Nephron progenitor cell (in vitro differentiated cells): ENCODE measurements around the gene CDX1.
A peak's percentile ranks its signal among the peaks of the same experiment; 100 is the strongest.

Experiments used
- DNase-seq: peaks from one replicate; pipeline ENCODE4 v3.0.0; 2021
- H3K27ac Mint-ChIP-seq: 2 replicates; pipeline ENCODE4 v1.8.0; 2021; ENCODE audit warnings: mild to moderate bottlenecking, moderate library complexity, mixed read lengths
- H3K27me3 Mint-ChIP-seq: 2 replicates; pipeline ENCODE4 v1.8.0; 2021; ENCODE audit warnings: mild to moderate bottlenecking, low read depth, mixed read lengths; ENCODE audit not compliant: poor library complexity
- H3K36me3 Mint-ChIP-seq: 2 replicates; pipeline ENCODE4 v1.8.0; 2021; ENCODE audit warnings: low read depth, mixed read lengths
- H3K4me1 Mint-ChIP-seq: 2 replicates; pipeline ENCODE4 v1.8.0; 2021; ENCODE audit warnings: mixed read lengths
- H3K4me3 Mint-ChIP-seq: 2 replicates; pipeline ENCODE4 v1.8.0; 2021; ENCODE audit warnings: mild to moderate bottlenecking, moderate library complexity, mixed read lengths
- H3K9me3 Mint-ChIP-seq: 2 replicates; pipeline ENCODE4 v1.8.0; 2021; ENCODE audit warnings: mild to moderate bottlenecking, moderate library complexity, mixed read lengths
- TF ChIP-seq, protein P1 (sequence below): fragments of 200-600 bp; sonication (generic); IDR thresholded peaks from 2 replicates; pipeline ENCODE4 v1.5.0; 2021; ENCODE audit warnings: antibody characterized with exemption

Gene CDX1

GRCh38 chr5:150144879-150145278, 21.7 kb upstream of the CDX1 start:
- Mint-ChIP-seq H3K27me3 (peaks cover 9% of the 10 kb centered on the region), H3K4me3 (peak overlapping the region; percentile 50), H3K9me3 (no peaks in the 10 kb centered on the region), H3K36me3 (peaks cover 5% of the 10 kb centered on the region), H3K4me1 (peaks cover 88% of the 10 kb centered on the region), H3K27ac (peak overlapping the region; percentile 67)
- TF ChIP-seq, protein P1, sequence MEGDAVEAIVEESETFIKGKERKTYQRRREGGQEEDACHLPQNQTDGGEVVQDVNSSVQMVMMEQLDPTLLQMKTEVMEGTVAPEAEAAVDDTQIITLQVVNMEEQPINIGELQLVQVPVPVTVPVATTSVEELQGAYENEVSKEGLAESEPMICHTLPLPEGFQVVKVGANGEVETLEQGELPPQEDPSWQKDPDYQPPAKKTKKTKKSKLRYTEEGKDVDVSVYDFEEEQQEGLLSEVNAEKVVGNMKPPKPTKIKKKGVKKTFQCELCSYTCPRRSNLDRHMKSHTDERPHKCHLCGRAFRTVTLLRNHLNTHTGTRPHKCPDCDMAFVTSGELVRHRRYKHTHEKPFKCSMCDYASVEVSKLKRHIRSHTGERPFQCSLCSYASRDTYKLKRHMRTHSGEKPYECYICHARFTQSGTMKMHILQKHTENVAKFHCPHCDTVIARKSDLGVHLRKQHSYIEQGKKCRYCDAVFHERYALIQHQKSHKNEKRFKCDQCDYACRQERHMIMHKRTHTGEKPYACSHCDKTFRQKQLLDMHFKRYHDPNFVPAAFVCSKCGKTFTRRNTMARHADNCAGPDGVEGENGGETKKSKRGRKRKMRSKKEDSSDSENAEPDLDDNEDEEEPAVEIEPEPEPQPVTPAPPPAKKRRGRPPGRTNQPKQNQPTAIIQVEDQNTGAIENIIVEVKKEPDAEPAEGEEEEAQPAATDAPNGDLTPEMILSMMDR = no peak
- DNase-seq = no peak

- no peak for DNase-seq
- H3K4me1 Mint-ChIP-seq = peaks cover 84% of the 10 kb centered on the region
- no peaks in the 10 kb centered on the region for H3K9me3 Mint-ChIP-seq
- H3K27me3 Mint-ChIP-seq = peaks cover 3% of the 10 kb centered on the region
- H3K27ac Mint-ChIP-seq = peak overlapping the region; percentile 52
- no peak overlapping the region for H3K4me3 Mint-ChIP-seq
- TF ChIP-seq, protein P1 = no peak
- peaks cover 5% of the 10 kb centered on the region for H3K36me3 Mint-ChIP-seq
Observed at GRCh38 chr5:150146235-150146634, 20.3 kb upstream of the CDX1 start.

DNA sequence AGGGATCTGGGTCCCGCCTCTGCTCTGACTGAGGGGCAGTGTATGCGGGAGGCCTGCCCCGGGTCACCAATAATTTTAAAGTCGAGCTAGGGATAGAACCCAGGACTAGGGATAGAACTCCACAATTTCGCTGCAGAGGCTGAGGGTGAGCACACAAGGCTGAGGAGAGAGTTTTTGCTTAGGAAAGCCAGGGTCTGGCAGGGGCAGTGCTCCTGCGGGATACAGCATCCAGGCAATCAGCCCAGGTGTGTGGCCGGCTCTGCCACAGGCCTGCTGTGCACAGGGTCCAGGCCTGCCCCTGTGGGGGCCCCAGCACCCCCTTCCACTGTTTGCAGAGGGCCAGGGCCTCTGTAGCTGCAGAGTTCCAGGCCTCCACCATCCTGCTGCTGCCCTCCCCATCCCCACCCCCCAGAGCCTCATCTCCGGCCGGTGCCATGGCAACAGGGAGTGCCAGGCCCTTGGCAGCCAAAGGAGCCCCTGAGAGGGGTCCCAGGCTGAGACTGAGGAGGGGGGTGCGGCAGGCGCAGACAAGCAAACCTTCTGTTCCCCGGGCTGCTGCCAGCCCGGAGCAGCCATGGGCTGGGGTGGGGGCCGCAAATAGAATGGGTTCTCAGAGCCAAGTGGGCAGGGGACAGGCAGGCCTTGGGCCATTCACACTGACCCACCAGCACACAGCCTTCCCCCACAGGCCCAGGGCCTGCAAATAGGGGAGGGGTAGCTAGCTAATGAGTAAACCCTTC, 19.5 kb upstream of the CDX1 start:
- H3K4me1 Mint-ChIP-seq = peaks cover 78% of the 10 kb centered on the region

DNA sequence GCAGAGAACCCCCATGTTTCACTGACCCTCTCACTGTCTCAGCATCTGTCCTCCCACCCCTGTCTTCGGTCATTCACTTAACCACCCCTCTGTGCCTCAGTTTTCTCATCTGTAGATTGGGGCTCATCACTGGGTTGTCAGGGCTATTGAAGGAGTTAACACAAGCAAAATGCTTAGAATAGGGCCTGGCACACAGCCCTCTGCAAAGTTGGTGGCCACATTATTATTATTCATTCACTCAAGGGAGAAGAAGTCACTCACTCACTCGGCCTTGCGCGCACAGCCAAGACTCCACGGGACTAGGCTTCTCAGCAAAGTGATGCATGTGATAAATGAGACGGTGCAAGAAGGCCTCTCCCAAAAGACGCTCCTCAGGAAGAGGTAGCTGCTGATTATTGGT, 18.9 kb upstream of the CDX1 start:
- peaks cover 3% of the 10 kb centered on the region for H3K27me3 Mint-ChIP-seq
- peak overlapping the region; percentile 85 for H3K27ac Mint-ChIP-seq
- TF ChIP-seq, protein P1 = no peak
- H3K9me3 Mint-ChIP-seq = no peaks in the 10 kb centered on the region
- peaks cover 78% of the 10 kb centered on the region for H3K4me1 Mint-ChIP-seq
- H3K36me3 Mint-ChIP-seq = peaks cover 8% of the 10 kb centered on the region
- no peak for DNase-seq
- no peak overlapping the region for H3K4me3 Mint-ChIP-seq

More for the DNA sequence above, 19.5 kb upstream of the CDX1 start:
- DNase-seq = no peak
- no peak overlapping the region for H3K27ac Mint-ChIP-seq
- no peaks in the 10 kb centered on the region for H3K9me3 Mint-ChIP-seq
- no peak overlapping the region for H3K4me3 Mint-ChIP-seq
- H3K36me3 Mint-ChIP-seq = peaks cover 5% of the 10 kb centered on the region
- peaks cover 3% of the 10 kb centered on the region for H3K27me3 Mint-ChIP-seq
- TF ChIP-seq, protein P1 = no peak

DNA sequence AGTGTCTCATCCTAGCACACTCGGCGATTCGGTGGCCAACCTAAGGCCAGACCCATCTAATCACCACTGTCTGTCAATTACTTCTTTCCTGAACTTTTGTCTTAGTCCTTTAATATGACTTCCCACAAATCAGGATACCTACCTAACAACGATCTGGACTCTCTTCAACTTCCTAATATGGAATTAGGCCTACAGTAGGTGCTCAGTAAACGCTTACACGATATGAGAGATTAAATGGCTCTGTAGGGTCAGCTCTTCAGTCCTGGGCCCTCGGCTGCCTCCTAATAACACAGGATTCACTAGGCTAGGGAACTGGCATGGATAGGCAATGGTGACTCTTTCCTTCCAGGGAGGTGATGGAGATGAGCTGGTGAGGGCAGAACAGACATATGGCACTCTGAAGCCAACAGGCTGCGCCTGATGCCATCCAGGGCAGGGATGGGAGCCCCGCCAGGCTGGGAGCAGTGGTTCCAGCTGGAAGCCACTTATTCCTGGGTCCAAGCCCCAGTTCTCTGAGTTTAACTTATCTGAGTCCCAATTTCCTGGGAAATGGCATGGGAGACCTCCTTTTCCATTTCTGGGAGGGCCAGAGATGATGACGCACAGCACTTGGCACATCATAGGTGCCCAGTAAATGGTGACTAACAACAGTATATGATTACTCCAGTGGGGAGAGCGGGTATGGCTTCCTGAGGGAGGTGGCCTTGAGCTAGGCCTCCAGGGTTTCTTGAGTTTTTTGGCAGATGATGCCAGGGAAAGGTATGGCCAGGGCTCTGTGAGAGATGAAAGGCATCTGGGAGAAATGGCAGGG, 18.3 kb upstream of the CDX1 start:
- H3K27me3 Mint-ChIP-seq = peaks cover 3% of the 10 kb centered on the region
- TF ChIP-seq, protein P1 = no peak
- no peaks in the 10 kb centered on the region for H3K9me3 Mint-ChIP-seq
- H3K4me1 Mint-ChIP-seq = peaks cover 78% of the 10 kb centered on the region
- H3K27ac Mint-ChIP-seq = peak overlapping the region; percentile 60
- H3K4me3 Mint-ChIP-seq = no peak overlapping the region
- peaks cover 8% of the 10 kb centered on the region for H3K36me3 Mint-ChIP-seq
- no peak for DNase-seq
